Measurements from ENCODE around the gene RRP12. TPM values are rescaled to one million over a fixed set of nuclear protein-coding genes. Genes with fewer than 3 reads are reported as not detected.

The RRP12 gene
- total RNA-seq, 1 experiment from 2014 or later, result 86.2 TPM

GRCh38 chr10:97378933-97379921 lies 21.9 kb downstream of the RRP12 start:
- no peak for DNase-seq (ENCODE audit: low spot score)
- no peaks in the 10 kb centered on the region for H3K27me3 ChIP-seq (replicated peaks; ENCODE audit: insufficient read depth, low read depth, low read length, poor library complexity)
- CTCF ChIA-PET, result interaction anchor here (0.6 kb wide), 1 partner anchor 22 kb away, joined by 3 read pairs; no protein-coding TSS in a partner anchor
- TF ChIP-seq EZH2 (IDR thresholded peaks at IDR 0.05; ENCODE audit: borderline replicate concordance, low read depth, low read length, poor library complexity, severe bottlenecking) (no peak), CTCF (conservative IDR thresholded peaks at IDR 0.05; ENCODE audit: low read depth, low read length) (no peak)
- intact Hi-C loops (cut with micrococcal nuclease; ENCODE audit: unreplicated experiment), result no loop called here
- POLR2A ChIA-PET (ENCODE audit: low non-redundant PET), result no interaction called here
- BruUV-seq (replicated peaks), result no TSS peak
- no peaks in the 10 kb centered on the region for H3K9me3 ChIP-seq (ENCODE audit: low read depth, low read length, poor library complexity, severe bottlenecking)
- no peaks in the 10 kb centered on the region for H3K4me1 ChIP-seq (ENCODE audit: insufficient read depth, low read length, poor library complexity, severe bottlenecking)
- no peak overlapping the region for H3K4me3 ChIP-seq (ENCODE audit: low read depth, low read length, poor library complexity, severe bottlenecking)
- H3K27ac ChIP-seq (ENCODE audit: low read depth, low read length, poor library complexity, severe bottlenecking), result no peak overlapping the region
- H3K36me3 ChIP-seq (ENCODE audit: insufficient read depth, low read length, poor library complexity, severe bottlenecking), result peaks cover 21% of the 10 kb centered on the region

- no peak overlapping the region for H3K4me3 ChIP-seq (ENCODE audit: low read depth, low read length, poor library complexity, severe bottlenecking)
- TF ChIP-seq CTCF (conservative IDR thresholded peaks at IDR 0.05; ENCODE audit: low read depth, low read length) (no peak), EZH2 (IDR thresholded peaks at IDR 0.05; ENCODE audit: borderline replicate concordance, low read depth, low read length, poor library complexity, severe bottlenecking) (no peak)
- POLR2A ChIA-PET (ENCODE audit: low non-redundant PET), result no interaction called here
- CTCF ChIA-PET, result no interaction called here
- DNase-seq (ENCODE audit: low spot score), result no peak
- BruUV-seq (replicated peaks), result no TSS peak
- H3K9me3 ChIP-seq (ENCODE audit: low read depth, low read length, poor library complexity, severe bottlenecking), result no peaks in the 10 kb centered on the region
- no peak overlapping the region for H3K27ac ChIP-seq (ENCODE audit: low read depth, low read length, poor library complexity, severe bottlenecking)
- peaks cover 45% of the 10 kb centered on the region for H3K36me3 ChIP-seq (ENCODE audit: insufficient read depth, low read length, poor library complexity, severe bottlenecking)
- intact Hi-C loops (cut with micrococcal nuclease; ENCODE audit: unreplicated experiment), result no loop called here
- no peaks in the 10 kb centered on the region for H3K4me1 ChIP-seq (ENCODE audit: insufficient read depth, low read length, poor library complexity, severe bottlenecking)
- H3K27me3 ChIP-seq (replicated peaks; ENCODE audit: insufficient read depth, low read depth, low read length, poor library complexity), result no peaks in the 10 kb centered on the region
Observed at GRCh38 chr10:97376413-97376812, 24.7 kb downstream of the RRP12 start.

GRCh38 chr10:97373456-97373855 lies 27.7 kb downstream of the RRP12 start:
- ChIA-PET CTCF (interaction anchor here (0.5 kb wide), 1 partner anchor 146 kb away, joined by 4 read pairs; no protein-coding TSS in a partner anchor), POLR2A (ENCODE audit: low non-redundant PET) (no interaction called here)
- no peaks in the 10 kb centered on the region for H3K27me3 ChIP-seq (replicated peaks; ENCODE audit: insufficient read depth, low read depth, low read length, poor library complexity)
- no peak overlapping the region for H3K27ac ChIP-seq (ENCODE audit: low read depth, low read length, poor library complexity, severe bottlenecking)
- no peaks in the 10 kb centered on the region for H3K9me3 ChIP-seq (ENCODE audit: low read depth, low read length, poor library complexity, severe bottlenecking)
- peaks cover 37% of the 10 kb centered on the region for H3K36me3 ChIP-seq (ENCODE audit: insufficient read depth, low read length, poor library complexity, severe bottlenecking)
- DNase-seq (ENCODE audit: low spot score), result no peak
- intact Hi-C loops (cut with micrococcal nuclease; ENCODE audit: unreplicated experiment), result no loop called here
- BruUV-seq (replicated peaks), result no TSS peak
- TF ChIP-seq CTCF (conservative IDR thresholded peaks at IDR 0.05; ENCODE audit: low read depth, low read length) (no peak), EZH2 (IDR thresholded peaks at IDR 0.05; ENCODE audit: borderline replicate concordance, low read depth, low read length, poor library complexity, severe bottlenecking) (no peak)
- H3K4me1 ChIP-seq (ENCODE audit: insufficient read depth, low read length, poor library complexity, severe bottlenecking), result no peaks in the 10 kb centered on the region
- H3K4me3 ChIP-seq (ENCODE audit: low read depth, low read length, poor library complexity, severe bottlenecking), result no peak overlapping the region
